Colonic mucosa (tissue), 4 donors: ENCODE results near the gene TBC1D3I. TPM values are rescaled to one million over a fixed set of nuclear protein-coding genes. Genes with fewer than 3 reads are reported as not detected.
"Not testable (repeated sequence)": the region's sequence is repeated elsewhere in the genome, so short reads cannot be mapped to it uniquely, and the experiment has no call there.

Experiments used
- DNase-seq: peaks from one replicate; pipeline ENCODE4 v3.0.0-alpha.2; 2020
- H3K27ac ChIP-seq: fragments of 200-600 bp; one replicate; pipeline ENCODE4 v1.8.0; 2021
- H3K27me3 ChIP-seq: fragments of 200-600 bp; one replicate; pipeline ENCODE4 v1.8.0; 2021
- H3K36me3 ChIP-seq: fragments of 200-600 bp; one replicate; pipeline ENCODE4 v1.8.0; 2021
- H3K4me1 ChIP-seq: fragments of 200-600 bp; one replicate; pipeline ENCODE4 v1.8.0; 2021; ENCODE audit warnings: mild to moderate bottlenecking
- H3K4me3 ChIP-seq: fragments of 200-600 bp; one replicate; pipeline ENCODE4 v1.8.0; 2021
- H3K9ac ChIP-seq, 2 donors: one replicate each; pipeline ENCODE4 v1.7.0; 2013; ENCODE audit warnings: control low read depth in 2 of 2, low read depth in 2 of 2, low read length in 2 of 2
- H3K9me3 ChIP-seq: fragments of 200-600 bp; one replicate; pipeline ENCODE4 v1.8.0; 2021
- CTCF ChIP-seq: fragments of 200-600 bp; IDR thresholded peaks from one replicate; pipeline ENCODE4 v1.8.0; 2022; ENCODE audit warnings: antibody characterized with exemption, mild to moderate bottlenecking
- intact Hi-C: fragments of 100-400 bp; cut with DNase I; formaldehyde crosslinking; loops from one replicate; pipeline ENCODE4 v1.14.1; 2022
- total RNA-seq, 2 donors: library from RNA; stranded (reverse); fragmentation: NEBNext Ultra II Directional in 1 of 2; extraction: Animal tissue kit (Norgen Biotek cat#: 25700) in 1 of 2; gene quantifications; one replicate each; pipeline ENCODE4 v1.2.1, GENCODE V29; 2021
- donor health status: healthy.
- donor health status: DM: no; HTN: no; CAD: no.
- donor health status: DM: no; HTN: no; CAD: no.

Gene TBC1D3I
- total RNA-seq, 2 donors from 2014 or later: 0.37 to 0.88 TPM

GRCh38 chr17:36209575-36209974, 54.8 kb downstream of the TBC1D3I start:
- Histone ChIP-seq H3K27ac (no peak overlapping the region), H3K36me3 (no peaks in the 10 kb centered on the region), H3K27me3 (no peaks in the 10 kb centered on the region), H3K9me3 (no peaks in the 10 kb centered on the region), H3K4me1 (no peaks in the 10 kb centered on the region), H3K4me3 (no peak overlapping the region), H3K9ac (no peak overlapping the region)
- intact Hi-C loops: no loop called here
- no peak for TF ChIP-seq CTCF
- no peak for DNase-seq

- H3K36me3 ChIP-seq, H3K4me1 ChIP-seq, H3K27me3 ChIP-seq, H3K9me3 ChIP-seq, H3K9ac ChIP-seq, H3K4me3 ChIP-seq, intact Hi-C loops, H3K27ac ChIP-seq, DNase-seq: not testable (repeated sequence)
Observed at GRCh38 chr17:36207383-36207782, 57.0 kb downstream of the TBC1D3I start.

- H3K27ac ChIP-seq, intact Hi-C loops, H3K4me1 ChIP-seq: not testable (repeated sequence)
Observed at GRCh38 chr17:36206486-36206821, 57.9 kb downstream of the TBC1D3I start.

GRCh38 chr17:36205637-36206485, 58.5 kb downstream of the TBC1D3I start:
- no peaks in the 10 kb centered on the region for H3K27me3 ChIP-seq
- H3K4me1 ChIP-seq: no peaks in the 10 kb centered on the region
- TF ChIP-seq CTCF: no peak
- intact Hi-C loops: no loop called here
- no peak overlapping the region for H3K9ac ChIP-seq
- no peaks in the 10 kb centered on the region for H3K36me3 ChIP-seq
- H3K27ac ChIP-seq: no peak overlapping the region
- H3K9me3 ChIP-seq: no peaks in the 10 kb centered on the region
- H3K4me3 ChIP-seq: no peak overlapping the region
- DNase-seq: no peak

More at GRCh38 chr17:36206486-36206821, 57.9 kb downstream of the TBC1D3I start:
- DNase-seq, H3K9me3 ChIP-seq, H3K27me3 ChIP-seq, H3K36me3 ChIP-seq, H3K4me3 ChIP-seq, H3K9ac ChIP-seq: not testable (repeated sequence)

- Histone ChIP-seq H3K9ac (no peak overlapping the region), H3K27ac (no peak overlapping the region), H3K36me3 (no peaks in the 10 kb centered on the region), H3K4me3 (no peak overlapping the region), H3K27me3 (no peaks in the 10 kb centered on the region), H3K4me1 (no peaks in the 10 kb centered on the region), H3K9me3 (no peaks in the 10 kb centered on the region)
- TF ChIP-seq CTCF: no peak
- no peak for DNase-seq
- intact Hi-C loops: no loop called here
Observed at GRCh38 chr17:36204724-36205500, 59.5 kb downstream of the TBC1D3I start.

Other genes starting within 250 kb of the TBC1D3I start
- under 1 TPM in 1 of 2 donors, not detected in 1; 0.59 TPM for gene CCL23, start 246.6 kb downstream of the TBC1D3I start, total RNA-seq
- gene CCL18, start 200.3 kb downstream of the TBC1D3I start, total RNA-seq: 1 to 10 TPM in 1 of 2 donors, under 1 TPM in 1; 0.54 to 3.5 TPM
- gene CCL3, start 174.4 kb downstream of the TBC1D3I start, total RNA-seq: 1 to 10 TPM; 2.0 to 2.1 TPM
- 1 to 10 TPM; 1.2 to 3.8 TPM for gene CCL4, start 160.7 kb downstream of the TBC1D3I start, total RNA-seq
- 1 to 10 TPM; 4.5 to 8.7 TPM for gene TBC1D3B, start 87.9 kb downstream of the TBC1D3I start, total RNA-seq
- not detected for gene CCL3L1, start 67.8 kb downstream of the TBC1D3I start, total RNA-seq
- gene CCL4L2, start 53.5 kb downstream of the TBC1D3I start, total RNA-seq: under 1 TPM; 0.42 to 0.96 TPM
- not detected for gene TBC1D3G, start 59.3 kb upstream of the TBC1D3I start, total RNA-seq
- gene TBC1D3H, start 123.9 kb upstream of the TBC1D3I start, total RNA-seq: not detected
- 10 to 100 TPM; 29.0 to 31.6 TPM for gene ZNHIT3, start 222.1 kb upstream of the TBC1D3I start, total RNA-seq